GM12878 (cell line): ENCODE results near the gene BICDL2. TPM values are rescaled to one million over a fixed set of nuclear protein-coding genes. Genes with fewer than 3 reads are reported as not detected.

ENCODE experiments used
- EED ChIP-seq: sonication (generic); IDR thresholded peaks from 2 replicates; pipeline ENCODE4 v1.6.1; 2016; ENCODE audit warnings: antibody characterized with exemption, low read depth
- ESRRA ChIP-seq: IDR thresholded peaks from 2 replicates; pipeline ENCODE4 v1.6.1; 2012; ENCODE audit warnings: mild to moderate bottlenecking, low read length, improper control_type of control experiment
- ETV6 ChIP-seq, 2 experiments: fragments of 450-650 bp in 1 of 2; IDR thresholded peaks in 1 of 2; conservative IDR thresholded peaks in 1 of 2; 2 replicates each; pipeline ENCODE4 v1.6.1; 2014; ENCODE audit warnings: antibody characterized with exemption in 1 of 2, borderline replicate concordance in 1 of 2, low read depth in 1 of 2, mild to moderate bottlenecking in 1 of 2, moderate library complexity in 1 of 2
- NFYB ChIP-seq: IDR thresholded peaks from 2 replicates; pipeline ENCODE4 v1.6.1; 2011; ENCODE audit warnings: low read depth, mild to moderate bottlenecking, low read length, improper control_type of control experiment, moderate library complexity; ENCODE audit not compliant: insufficient read depth
- PRDM15 ChIP-seq: fragments of 450-650 bp; formaldehyde crosslinking; IDR thresholded peaks from 2 replicates; pipeline ENCODE4 v1.4.0; 2020; ENCODE audit warnings: mild to moderate bottlenecking, moderate library complexity
- polyA plus RNA-seq, 11 experiments: library from polyadenylated mRNA; depleted of rRNA in 4 of 11; unstranded in 6 of 11; stranded (reverse) in 5 of 11; fragments of >200 nt; fragmentation: Nextera tagmentation in 4 of 11; fragmentation: Illumina TruSeq in 1 of 11; extraction: Ambion mirVana in 4 of 11; extraction: Trizol in 1 of 11; gene quantifications; 1 replicate in 1 of 11; 2 replicates in 10 of 11; pipeline versions ENCODE4 v1.2.1 to v1.2.3, GENCODE V29; 2011 to 2016; ENCODE audit warnings: inconsistent platforms in 2 of 11, missing spikeins in 2 of 11, low read depth in 1 of 11
- total RNA-seq, 4 experiments: library from RNA; depleted of rRNA in 3 of 4; stranded (reverse); fragments of >200 nt in 3 of 4; fragmentation: Illumina TruSeq in 1 of 4; extraction: Trizol in 1 of 4; gene quantifications; 2 replicates each; pipeline versions ENCODE4 v1.2.1 to v1.2.3, GENCODE V29; 2013 to 2021
- TF ChIP-seq, protein P1 (sequence below): fragments of 450-650 bp; IDR thresholded peaks from 2 replicates; pipeline ENCODE4 v1.6.1; 2017; ENCODE audit warnings: mild to moderate bottlenecking, moderate library complexity

BICDL2 gene
- total and polyA plus RNA-seq, 10 of the 15 experiments (the other 5 are each of a cell fraction or from before 2014, with no cell fraction given), result not detected

GRCh38 chr16:3065069-3065741, 28.5 kb upstream of the BICDL2 start, which contains the start of gene IL32 (continued):
- TF ChIP-seq PRDM15 (CRISPR knock-in tag) (no peak), NFYB (no peak), ESRRA (no peak), EED (peak; percentile 88), ETV6 (conservative IDR thresholded peaks at IDR 0.05 in 1 of 2, IDR thresholded peaks at IDR 0.05 in 1 of 2; ENCODE audit: borderline replicate concordance in 1 of 2, low read depth in 1 of 2) (no peak)
- TF ChIP-seq, protein P1, sequence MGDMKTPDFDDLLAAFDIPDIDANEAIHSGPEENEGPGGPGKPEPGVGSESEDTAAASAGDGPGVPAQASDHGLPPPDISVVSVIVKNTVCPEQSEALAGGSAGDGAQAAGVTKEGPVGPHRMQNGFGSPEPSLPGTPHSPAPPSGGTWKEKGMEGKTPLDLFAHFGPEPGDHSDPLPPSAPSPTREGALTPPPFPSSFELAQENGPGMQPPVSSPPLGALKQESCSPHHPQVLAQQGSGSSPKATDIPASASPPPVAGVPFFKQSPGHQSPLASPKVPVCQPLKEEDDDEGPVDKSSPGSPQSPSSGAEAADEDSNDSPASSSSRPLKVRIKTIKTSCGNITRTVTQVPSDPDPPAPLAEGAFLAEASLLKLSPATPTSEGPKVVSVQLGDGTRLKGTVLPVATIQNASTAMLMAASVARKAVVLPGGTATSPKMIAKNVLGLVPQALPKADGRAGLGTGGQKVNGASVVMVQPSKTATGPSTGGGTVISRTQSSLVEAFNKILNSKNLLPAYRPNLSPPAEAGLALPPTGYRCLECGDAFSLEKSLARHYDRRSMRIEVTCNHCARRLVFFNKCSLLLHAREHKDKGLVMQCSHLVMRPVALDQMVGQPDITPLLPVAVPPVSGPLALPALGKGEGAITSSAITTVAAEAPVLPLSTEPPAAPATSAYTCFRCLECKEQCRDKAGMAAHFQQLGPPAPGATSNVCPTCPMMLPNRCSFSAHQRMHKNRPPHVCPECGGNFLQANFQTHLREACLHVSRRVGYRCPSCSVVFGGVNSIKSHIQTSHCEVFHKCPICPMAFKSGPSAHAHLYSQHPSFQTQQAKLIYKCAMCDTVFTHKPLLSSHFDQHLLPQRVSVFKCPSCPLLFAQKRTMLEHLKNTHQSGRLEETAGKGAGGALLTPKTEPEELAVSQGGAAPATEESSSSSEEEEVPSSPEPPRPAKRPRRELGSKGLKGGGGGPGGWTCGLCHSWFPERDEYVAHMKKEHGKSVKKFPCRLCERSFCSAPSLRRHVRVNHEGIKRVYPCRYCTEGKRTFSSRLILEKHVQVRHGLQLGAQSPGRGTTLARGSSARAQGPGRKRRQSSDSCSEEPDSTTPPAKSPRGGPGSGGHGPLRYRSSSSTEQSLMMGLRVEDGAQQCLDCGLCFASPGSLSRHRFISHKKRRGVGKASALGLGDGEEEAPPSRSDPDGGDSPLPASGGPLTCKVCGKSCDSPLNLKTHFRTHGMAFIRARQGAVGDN, result peak; percentile 23; the same call in 1 of the 2 replicates
